SK-N-SH treated with all-trans-retinoic acid at 6 μM for 48 hours (cell line): ENCODE data around the gene HSD17B8.

ENCODE experiments used
- ATAC-seq: fragments of 200-7000 bp; cut with Tn5 transposase; 3 replicates; pipeline ENCODE4 v1.9.1; 2020; ENCODE audit warnings: mild to moderate bottlenecking, moderate library complexity
- ARNTL ChIP-seq: fragments of 450-650 bp; formaldehyde crosslinking; IDR thresholded peaks from 2 replicates; pipeline ENCODE4 v1.5.0; 2020; ENCODE audit warnings: low read depth, mild to moderate bottlenecking, moderate library complexity, borderline replicate concordance
- BACH2 ChIP-seq: fragments of 250-450 bp; sonication (Bioruptor Pico); IDR thresholded peaks from 2 replicates; pipeline ENCODE4 v1.9.0; 2021; ENCODE audit warnings: mild to moderate bottlenecking, borderline replicate concordance
- CSDC2 ChIP-seq: fragments of 250-450 bp; sonication (Bioruptor Pico); IDR thresholded peaks from 2 replicates; pipeline ENCODE4 v1.5.0; 2020; ENCODE audit warnings: mild to moderate bottlenecking, moderate library complexity
- GLIS3 ChIP-seq: fragments of 250-450 bp; sonication (Bioruptor Pico); IDR thresholded peaks from 2 replicates; pipeline ENCODE4 v1.5.0; 2020; ENCODE audit warnings: mild to moderate bottlenecking, moderate library complexity
- ISL1 ChIP-seq: fragments of 250-450 bp; sonication (Bioruptor Pico); IDR thresholded peaks from 2 replicates; pipeline ENCODE4 v2.1.2; 2022; ENCODE audit warnings: mild to moderate bottlenecking, moderate library complexity
- OSR1 ChIP-seq: fragments of 250-450 bp; sonication (Bioruptor Pico); IDR thresholded peaks from 2 replicates; pipeline ENCODE4 v1.8.0; 2022; ENCODE audit warnings: moderate library complexity, mild to moderate bottlenecking, inconsistent platforms
- POU6F1 ChIP-seq: fragments of 250-450 bp; sonication (Bioruptor Pico); IDR thresholded peaks from 2 replicates; pipeline ENCODE4 v1.8.0; 2021; ENCODE audit warnings: low read depth, mild to moderate bottlenecking, moderate library complexity, borderline replicate concordance
- PPARA ChIP-seq: fragments of 250-450 bp; sonication (Bioruptor Pico); IDR thresholded peaks from 2 replicates; pipeline ENCODE4 v1.5.0; 2020; ENCODE audit warnings: mild to moderate bottlenecking, borderline replicate concordance
- RARB ChIP-seq: fragments of 250-450 bp; sonication (Bioruptor Pico); IDR thresholded peaks from 2 replicates; pipeline ENCODE4 v1.8.0; 2021; ENCODE audit warnings: mild to moderate bottlenecking, moderate library complexity
- SNAI2 ChIP-seq: fragments of 250-450 bp; sonication (Bioruptor Pico); IDR thresholded peaks from 2 replicates; pipeline ENCODE4 v1.5.0; 2020; ENCODE audit warnings: mild to moderate bottlenecking, moderate library complexity
- TOX ChIP-seq: fragments of 250-450 bp; sonication (Bioruptor Pico); IDR thresholded peaks from 2 replicates; pipeline ENCODE4 v1.8.0; 2021; ENCODE audit warnings: mild to moderate bottlenecking, moderate library complexity, borderline replicate concordance
- TSHZ2 ChIP-seq: fragments of 250-450 bp; sonication (Bioruptor Pico); IDR thresholded peaks from 2 replicates; pipeline ENCODE4 v1.5.0; 2020; ENCODE audit warnings: mild to moderate bottlenecking, moderate library complexity
- ZC3H10 ChIP-seq: fragments of 250-450 bp; sonication (Bioruptor Pico); IDR thresholded peaks from 2 replicates; pipeline ENCODE4 v1.5.1; 2021; ENCODE audit warnings: mild to moderate bottlenecking, moderate library complexity
- ZFP3 ChIP-seq: fragments of 250-450 bp; sonication (Bioruptor Pico); IDR thresholded peaks from 2 replicates; pipeline ENCODE4 v1.5.0; 2020; ENCODE audit warnings: mild to moderate bottlenecking, moderate library complexity
- ZFP30 ChIP-seq: fragments of 450-650 bp; formaldehyde crosslinking; IDR thresholded peaks from 2 replicates; pipeline ENCODE4 v1.5.0; 2022; ENCODE audit warnings: mild to moderate bottlenecking, moderate library complexity
- ZNF565 ChIP-seq: fragments of 450-650 bp; formaldehyde crosslinking; conservative IDR thresholded peaks from 2 replicates; pipeline ENCODE4 v1.5.0; 2020; ENCODE audit warnings: low read depth, mild to moderate bottlenecking, moderate library complexity
- ZNF70 ChIP-seq: fragments of 450-650 bp; formaldehyde crosslinking; IDR thresholded peaks from 2 replicates; pipeline ENCODE4 v1.5.0; 2020; ENCODE audit warnings: mild to moderate bottlenecking, moderate library complexity
- ZNF8 ChIP-seq: fragments of 450-650 bp; formaldehyde crosslinking; IDR thresholded peaks from 2 replicates; pipeline ENCODE4 v1.5.0; 2020; ENCODE audit warnings: mild to moderate bottlenecking, moderate library complexity
- TF ChIP-seq, protein P1 (sequence below): fragments of 250-450 bp; sonication (Bioruptor Pico); IDR thresholded peaks from 2 replicates; pipeline ENCODE4 v1.8.0; 2020; ENCODE audit warnings: mild to moderate bottlenecking, moderate library complexity, borderline replicate concordance
- TF ChIP-seq, protein P2 (sequence below): fragments of 250-450 bp; sonication (Bioruptor Pico); IDR thresholded peaks from 2 replicates; pipeline ENCODE4 v1.5.1; 2021; ENCODE audit warnings: mild to moderate bottlenecking, moderate library complexity
- TF ChIP-seq, protein P3 (sequence below): fragments of 250-450 bp; sonication (Bioruptor Pico); IDR thresholded peaks from 2 replicates; pipeline ENCODE4 v1.5.1; 2020; ENCODE audit warnings: low read depth, mild to moderate bottlenecking, moderate library complexity

HSD17B8 gene

DNA sequence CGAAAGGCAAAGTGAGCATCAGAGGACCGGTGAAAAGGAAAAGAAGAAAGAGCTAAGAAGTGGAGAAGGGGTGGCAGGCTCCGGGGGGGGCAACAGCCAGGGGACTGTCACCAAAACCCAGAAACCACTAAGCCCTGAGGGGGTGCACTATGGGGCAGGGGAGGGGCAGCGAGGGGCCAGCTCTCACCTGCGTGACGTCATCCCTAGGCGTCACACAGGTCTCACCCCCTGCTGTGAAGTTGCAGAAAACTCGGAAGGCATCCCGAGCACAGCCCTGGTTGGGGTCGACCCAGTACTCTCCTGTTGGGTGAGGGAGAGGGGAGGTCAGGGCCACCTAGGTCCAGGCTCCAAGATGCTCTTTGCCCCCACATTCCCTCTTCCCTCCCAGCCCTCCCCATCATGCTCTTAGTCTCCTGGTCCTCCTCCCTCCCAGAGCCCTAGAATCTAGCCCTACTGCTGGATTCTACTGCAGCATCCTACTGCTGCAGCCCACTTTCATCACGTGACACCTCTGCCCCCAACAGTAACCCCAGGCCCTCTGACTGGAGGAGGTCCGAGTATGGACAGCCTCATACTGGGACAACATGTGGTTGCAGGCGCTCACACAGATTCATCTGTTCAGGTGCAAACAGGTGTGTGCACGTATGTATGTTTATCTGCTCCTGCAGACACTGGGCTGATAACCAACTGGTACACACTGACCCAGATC, 39.6 kb upstream of the HSD17B8 start:
- ATAC-seq: no peak
- TF ChIP-seq ZC3H10 (CRISPR knock-in tag): no peak
- no peak for TF ChIP-seq ISL1 (CRISPR knock-in tag)
- TF ChIP-seq ARNTL: no peak
- no peak for TF ChIP-seq ZNF70 (CRISPR knock-in tag)
- no peak for TF ChIP-seq BACH2 (CRISPR knock-in tag)
- TF ChIP-seq, protein P1, sequence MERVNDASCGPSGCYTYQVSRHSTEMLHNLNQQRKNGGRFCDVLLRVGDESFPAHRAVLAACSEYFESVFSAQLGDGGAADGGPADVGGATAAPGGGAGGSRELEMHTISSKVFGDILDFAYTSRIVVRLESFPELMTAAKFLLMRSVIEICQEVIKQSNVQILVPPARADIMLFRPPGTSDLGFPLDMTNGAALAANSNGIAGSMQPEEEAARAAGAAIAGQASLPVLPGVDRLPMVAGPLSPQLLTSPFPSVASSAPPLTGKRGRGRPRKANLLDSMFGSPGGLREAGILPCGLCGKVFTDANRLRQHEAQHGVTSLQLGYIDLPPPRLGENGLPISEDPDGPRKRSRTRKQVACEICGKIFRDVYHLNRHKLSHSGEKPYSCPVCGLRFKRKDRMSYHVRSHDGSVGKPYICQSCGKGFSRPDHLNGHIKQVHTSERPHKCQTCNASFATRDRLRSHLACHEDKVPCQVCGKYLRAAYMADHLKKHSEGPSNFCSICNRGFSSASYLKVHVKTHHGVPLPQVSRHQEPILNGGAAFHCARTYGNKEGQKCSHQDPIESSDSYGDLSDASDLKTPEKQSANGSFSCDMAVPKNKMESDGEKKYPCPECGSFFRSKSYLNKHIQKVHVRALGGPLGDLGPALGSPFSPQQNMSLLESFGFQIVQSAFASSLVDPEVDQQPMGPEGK (CRISPR knock-in tag): no peak
- TF ChIP-seq ZFP3 (CRISPR knock-in tag): no peak
- TF ChIP-seq POU6F1 (CRISPR knock-in tag): no peak
- TF ChIP-seq PPARA (CRISPR knock-in tag): no peak
- TF ChIP-seq SNAI2 (CRISPR knock-in tag): no peak
- TF ChIP-seq TSHZ2 (CRISPR knock-in tag): no peak
- no peak for TF ChIP-seq ZNF8 (CRISPR knock-in tag)
- no peak for TF ChIP-seq OSR1 (CRISPR knock-in tag)
- TF ChIP-seq CSDC2 (CRISPR knock-in tag): no peak
- TF ChIP-seq, protein P2, sequence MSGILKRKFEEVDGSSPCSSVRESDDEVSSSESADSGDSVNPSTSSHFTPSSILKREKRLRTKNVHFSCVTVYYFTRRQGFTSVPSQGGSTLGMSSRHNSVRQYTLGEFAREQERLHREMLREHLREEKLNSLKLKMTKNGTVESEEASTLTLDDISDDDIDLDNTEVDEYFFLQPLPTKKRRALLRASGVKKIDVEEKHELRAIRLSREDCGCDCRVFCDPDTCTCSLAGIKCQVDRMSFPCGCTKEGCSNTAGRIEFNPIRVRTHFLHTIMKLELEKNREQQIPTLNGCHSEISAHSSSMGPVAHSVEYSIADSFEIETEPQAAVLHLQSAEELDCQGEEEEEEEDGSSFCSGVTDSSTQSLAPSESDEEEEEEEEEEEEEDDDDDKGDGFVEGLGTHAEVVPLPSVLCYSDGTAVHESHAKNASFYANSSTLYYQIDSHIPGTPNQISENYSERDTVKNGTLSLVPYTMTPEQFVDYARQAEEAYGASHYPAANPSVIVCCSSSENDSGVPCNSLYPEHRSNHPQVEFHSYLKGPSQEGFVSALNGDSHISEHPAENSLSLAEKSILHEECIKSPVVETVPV (CRISPR knock-in tag): no peak
- TF ChIP-seq, protein P3, sequence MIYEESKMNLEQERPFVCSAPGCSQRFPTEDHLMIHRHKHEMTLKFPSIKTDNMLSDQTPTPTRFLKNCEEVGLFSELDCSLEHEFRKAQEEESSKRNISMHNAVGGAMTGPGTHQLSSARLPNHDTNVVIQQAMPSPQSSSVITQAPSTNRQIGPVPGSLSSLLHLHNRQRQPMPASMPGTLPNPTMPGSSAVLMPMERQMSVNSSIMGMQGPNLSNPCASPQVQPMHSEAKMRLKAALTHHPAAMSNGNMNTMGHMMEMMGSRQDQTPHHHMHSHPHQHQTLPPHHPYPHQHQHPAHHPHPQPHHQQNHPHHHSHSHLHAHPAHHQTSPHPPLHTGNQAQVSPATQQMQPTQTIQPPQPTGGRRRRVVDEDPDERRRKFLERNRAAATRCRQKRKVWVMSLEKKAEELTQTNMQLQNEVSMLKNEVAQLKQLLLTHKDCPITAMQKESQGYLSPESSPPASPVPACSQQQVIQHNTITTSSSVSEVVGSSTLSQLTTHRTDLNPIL (CRISPR knock-in tag): no peak
- no peak for TF ChIP-seq RARB (CRISPR knock-in tag)
- no peak for TF ChIP-seq ZFP30 (CRISPR knock-in tag)
- TF ChIP-seq GLIS3 (CRISPR knock-in tag): no peak
- TF ChIP-seq TOX (CRISPR knock-in tag): no peak

GRCh38 chr6:33165581-33166258, 38.7 kb upstream of the HSD17B8 start:
- TF ChIP-seq BACH2 (CRISPR knock-in tag): no peak
- TF ChIP-seq ZNF565: no peak
- TF ChIP-seq, protein P1 (CRISPR knock-in tag): no peak
- no peak for TF ChIP-seq TOX (CRISPR knock-in tag)
- TF ChIP-seq GLIS3 (CRISPR knock-in tag): no peak
- no peak for TF ChIP-seq ISL1 (CRISPR knock-in tag)
- no peak for TF ChIP-seq ARNTL
- no peak for ATAC-seq
